ENCODE measurements around the gene TMEM88.

- no peak for TF ChIP-seq EZH2phosphoT487 (IDR thresholded peaks at IDR 0.05; ENCODE audit: insufficient read depth, low read depth)
- TF ChIP-seq EZH2 (IDR thresholded peaks at IDR 0.05; ENCODE audit: insufficient read depth, poor library complexity, severe bottlenecking): no peak
Observed at GRCh38 chr17:7841396-7841914, 13.4 kb upstream of the TMEM88 start.
